ENCODE results near the gene REXO4. TPM values are rescaled to one million over a fixed set of nuclear protein-coding genes. Genes with fewer than 3 reads are reported as not detected.

Gene REXO4
- total and polyA plus RNA-seq, 9 of the 15 experiments (the other 6 are each of a cell fraction or from before 2014, with no cell fraction given) = 3.4 to 72.9 (median 31.1) TPM

DNA sequence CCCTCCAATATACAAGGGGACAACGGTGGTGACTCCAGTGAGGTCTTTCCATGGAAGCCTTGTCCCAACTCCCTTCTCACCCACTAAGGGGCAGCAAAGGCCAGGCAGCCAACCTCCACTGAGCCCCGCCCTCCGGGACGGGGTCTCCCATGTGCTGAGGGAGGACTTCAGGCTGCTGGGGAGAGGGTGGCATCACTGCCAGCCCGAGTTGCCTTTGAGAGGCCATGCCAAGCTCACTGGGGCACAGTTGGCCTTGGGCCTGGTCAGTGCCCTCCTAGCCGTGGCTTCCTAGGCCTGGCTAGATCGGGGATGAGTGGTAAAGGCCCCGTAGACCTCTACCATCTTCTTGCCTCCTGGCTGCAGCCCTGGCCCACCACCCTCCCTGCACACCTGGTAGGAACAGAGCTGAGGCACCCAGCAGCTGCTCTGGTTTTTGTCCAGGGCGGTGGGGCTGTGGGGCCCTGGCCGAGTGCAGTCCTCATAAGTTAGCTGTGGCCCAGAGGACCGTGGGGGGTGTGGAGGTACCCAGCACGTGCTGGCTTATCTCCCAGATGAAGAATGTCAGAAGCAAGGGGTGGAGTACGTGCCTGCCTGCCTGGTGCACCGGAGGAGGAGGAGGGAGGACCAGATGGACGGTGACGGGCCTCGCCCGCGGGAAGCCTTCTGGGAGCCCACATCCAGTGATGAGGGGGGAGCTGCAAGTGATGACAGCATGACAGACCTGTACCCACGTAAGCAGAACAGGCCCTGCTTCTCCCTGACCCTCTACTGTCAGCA lies 58.2 kb downstream of the REXO4 start (continued):
- TF ChIP-seq SAP30 (IDR thresholded peaks at IDR 0.05; ENCODE audit: borderline replicate concordance, insufficient read depth, low read depth, low read length, poor library complexity, severe bottlenecking) (no peak), KDM2B (CRISPR knock-in tag; IDR thresholded peaks at IDR 0.05) (no peak), SIN3B (IDR thresholded peaks at IDR 0.05; ENCODE audit: low read depth) (no peak), POLR3G (IDR thresholded peaks at IDR 0.05; ENCODE audit: extremely low read depth, insufficient read length, insufficient replicate concordance) (no peak), ELF4 (CRISPR knock-in tag; IDR thresholded peaks at IDR 0.05) (no peak), ARNT (IDR thresholded peaks at IDR 0.05) (no peak), NKRF (IDR thresholded peaks at IDR 0.05; ENCODE audit: borderline replicate concordance) (no peak), SRSF9 (IDR thresholded peaks at IDR 0.05; ENCODE audit: borderline replicate concordance, low read depth, low read length) (no peak), EZH2 (IDR thresholded peaks at IDR 0.05; ENCODE audit: borderline replicate concordance, low read depth, low read length) (no peak), ZNF589 (CRISPR knock-in tag; IDR thresholded peaks at IDR 0.05; ENCODE audit: low read depth) (no peak), KLF10 (CRISPR knock-in tag; IDR thresholded peaks at IDR 0.05) (no peak), ARID1B (IDR thresholded peaks at IDR 0.05) (no peak), CTBP1 (IDR thresholded peaks at IDR 0.05; ENCODE audit: borderline replicate concordance) (peak; percentile 50; the same call in 1 of the 2 replicates), ZKSCAN8 (CRISPR knock-in tag; IDR thresholded peaks at IDR 0.05) (no peak), PHF8 (IDR thresholded peaks at IDR 0.05; ENCODE audit: borderline replicate concordance, low read length) (no peak), PHF21A (IDR thresholded peaks at IDR 0.05; ENCODE audit: borderline replicate concordance, low read depth) (no peak), RBM22 (IDR thresholded peaks at IDR 0.05; ENCODE audit: low read depth, low read length, poor library complexity, severe bottlenecking) (peak; percentile 71), MNT (conservative IDR thresholded peaks at IDR 0.05) (peak; percentile 20 to 79; a peak in 2 of 4 replicates)
- TF ChIP-seq, protein P1, sequence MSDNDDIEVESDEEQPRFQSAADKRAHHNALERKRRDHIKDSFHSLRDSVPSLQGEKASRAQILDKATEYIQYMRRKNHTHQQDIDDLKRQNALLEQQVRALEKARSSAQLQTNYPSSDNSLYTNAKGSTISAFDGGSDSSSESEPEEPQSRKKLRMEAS (CRISPR knock-in tag; IDR thresholded peaks at IDR 0.05) = peak; percentile 60; the same call in 1 of the 2 replicates
- TF ChIP-seq, protein P2, sequence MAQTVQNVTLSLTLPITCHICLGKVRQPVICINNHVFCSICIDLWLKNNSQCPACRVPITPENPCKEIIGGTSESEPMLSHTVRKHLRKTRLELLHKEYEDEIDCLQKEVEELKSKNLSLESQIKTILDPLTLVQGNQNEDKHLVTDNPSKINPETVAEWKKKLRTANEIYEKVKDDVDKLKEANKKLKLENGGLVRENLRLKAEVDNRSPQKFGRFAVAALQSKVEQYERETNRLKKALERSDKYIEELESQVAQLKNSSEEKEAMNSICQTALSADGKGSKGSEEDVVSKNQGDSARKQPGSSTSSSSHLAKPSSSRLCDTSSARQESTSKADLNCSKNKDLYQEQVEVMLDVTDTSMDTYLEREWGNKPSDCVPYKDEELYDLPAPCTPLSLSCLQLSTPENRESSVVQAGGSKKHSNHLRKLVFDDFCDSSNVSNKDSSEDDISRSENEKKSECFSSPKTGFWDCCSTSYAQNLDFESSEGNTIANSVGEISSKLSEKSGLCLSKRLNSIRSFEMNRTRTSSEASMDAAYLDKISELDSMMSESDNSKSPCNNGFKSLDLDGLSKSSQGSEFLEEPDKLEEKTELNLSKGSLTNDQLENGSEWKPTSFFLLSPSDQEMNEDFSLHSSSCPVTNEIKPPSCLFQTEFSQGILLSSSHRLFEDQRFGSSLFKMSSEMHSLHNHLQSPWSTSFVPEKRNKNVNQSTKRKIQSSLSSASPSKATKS (CRISPR knock-in tag; IDR thresholded peaks at IDR 0.05) = no peak
